Fibroblast of lung (primary cell): ENCODE results near the gene ZNF655.

Experiments used
- CTCF ChIP-seq, 2 donors: IDR thresholded peaks in 1 of 2; conservative IDR thresholded peaks in 1 of 2; 1 replicate in 1 of 2; 2 replicates in 1 of 2; pipeline ENCODE4 v1.5.1; 2011 to 2012; ENCODE audit warnings: low read length in 2 of 2, control low read depth in 1 of 2, inconsistent platforms in 1 of 2, low read depth in 1 of 2, mild to moderate bottlenecking in 1 of 2
- EZH2 ChIP-seq: IDR thresholded peaks from 2 replicates; pipeline ENCODE4 v1.5.1; 2012; ENCODE audit warnings: low read length, control low read depth, mild to moderate bottlenecking; ENCODE audit errors: missing control alignments

GRCh38 chr7:99625961-99626360, 67.5 kb downstream of the ZNF655 start:
- no peak for TF ChIP-seq CTCF (conservative IDR thresholded peaks at IDR 0.05 in 1 of 2, IDR thresholded peaks at IDR 0.05 in 1 of 2; ENCODE audit: low read depth in 1 of 2, low read length in 2 of 2)
- TF ChIP-seq EZH2, result no peak
